NCI-H82 (cell line): ENCODE measurements around the gene RFC5.
"Not testable (repeated sequence)": the region's sequence is repeated elsewhere in the genome, so short reads cannot be mapped to it uniquely, and the experiment has no call there.

Experiments
- DNase-seq: peaks from one replicate; lab custom pipeline; 2025; lab: John Stamatoyannopoulos, UW

RFC5 gene

DNA sequence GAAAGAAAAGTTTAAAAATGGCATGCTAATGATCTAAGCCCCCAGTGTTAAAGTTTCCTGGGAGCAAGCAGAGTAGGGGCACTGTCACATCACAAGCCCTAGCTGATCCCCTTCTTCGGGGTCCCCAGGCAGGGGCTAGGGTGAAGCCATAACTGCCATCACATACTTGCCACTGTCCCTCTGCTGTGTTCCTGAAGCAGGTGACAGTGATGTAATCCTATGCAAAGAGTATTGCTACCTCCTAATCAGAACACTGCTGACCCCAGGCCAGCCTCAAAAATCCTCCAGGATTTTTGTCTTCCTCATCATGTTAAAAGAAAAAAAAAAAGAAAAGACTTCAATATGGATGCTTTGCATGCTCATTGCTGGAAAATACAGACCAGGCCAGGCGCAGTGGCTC, 1.2 kb upstream of the RFC5 start:
- no peak for DNase-seq

GRCh38 chr12:118015944-118016343, 559 bp upstream of the RFC5 start:
- DNase-seq: no peak

- DNase-seq: no peak
Measured at GRCh38 chr12:118017926-118018325, 1.4 kb downstream of the RFC5 start.

GRCh38 chr12:118020036-118020435, 3.5 kb downstream of the RFC5 start:
- DNase-seq: no peak

DNA sequence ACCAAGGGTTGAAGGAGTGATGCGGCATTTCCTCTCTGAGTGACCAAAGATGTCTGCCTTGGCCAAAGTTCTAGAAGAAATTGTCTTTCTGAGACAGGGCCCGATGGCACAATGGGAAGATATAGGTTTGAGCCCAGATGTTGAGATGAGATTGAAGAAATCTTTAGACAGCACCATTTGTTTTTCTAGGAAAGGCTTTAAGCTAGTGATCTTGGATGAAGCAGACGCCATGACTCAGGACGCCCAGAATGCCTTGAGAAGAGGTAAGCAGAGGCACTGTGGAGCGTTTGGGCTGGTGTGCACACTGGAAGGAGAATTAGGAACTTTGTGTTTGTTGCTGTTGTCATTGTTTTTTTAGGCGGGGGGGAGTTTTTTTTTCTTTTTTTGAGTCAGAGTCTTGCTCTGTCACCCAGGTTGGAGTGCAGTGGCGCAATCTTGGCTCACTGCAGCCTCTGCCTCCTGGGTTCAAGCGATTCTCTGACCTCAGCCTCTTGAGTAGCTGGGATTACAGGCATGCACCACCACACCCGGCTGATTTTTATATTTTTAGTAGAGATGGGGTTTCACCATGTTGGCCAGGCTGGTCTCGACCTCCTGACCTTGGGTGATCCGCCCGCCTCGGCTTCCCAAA, 5.7 kb downstream of the RFC5 start:
- DNase-seq: not testable (repeated sequence)

GRCh38 chr12:118022728-118023109, 6.2 kb downstream of the RFC5 start:
- DNase-seq: peak; percentile 15

- DNase-seq: no peak
Measured at GRCh38 chr12:118023301-118023860, 6.9 kb downstream of the RFC5 start.

DNA sequence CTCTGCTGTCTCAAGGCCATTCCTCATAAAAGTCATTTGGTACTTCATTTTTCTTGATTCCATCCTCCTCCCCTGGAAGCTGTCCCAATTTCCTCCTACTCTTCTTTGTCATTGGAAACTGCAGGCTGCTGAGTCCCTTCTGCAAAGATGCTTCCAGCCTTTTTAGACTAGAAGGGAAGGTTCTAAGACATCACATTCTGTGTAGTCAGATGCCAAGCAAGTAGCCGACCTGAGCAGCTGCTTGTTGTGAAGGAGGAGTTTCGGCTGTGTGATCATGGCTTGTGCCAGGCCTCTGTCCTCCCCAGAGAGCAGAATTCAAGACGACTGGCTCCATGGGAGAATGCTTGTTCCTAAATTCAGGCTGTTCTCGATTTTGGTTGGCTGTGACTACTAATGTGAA, 8.7 kb downstream of the RFC5 start:
- DNase-seq: no peak

DNA sequence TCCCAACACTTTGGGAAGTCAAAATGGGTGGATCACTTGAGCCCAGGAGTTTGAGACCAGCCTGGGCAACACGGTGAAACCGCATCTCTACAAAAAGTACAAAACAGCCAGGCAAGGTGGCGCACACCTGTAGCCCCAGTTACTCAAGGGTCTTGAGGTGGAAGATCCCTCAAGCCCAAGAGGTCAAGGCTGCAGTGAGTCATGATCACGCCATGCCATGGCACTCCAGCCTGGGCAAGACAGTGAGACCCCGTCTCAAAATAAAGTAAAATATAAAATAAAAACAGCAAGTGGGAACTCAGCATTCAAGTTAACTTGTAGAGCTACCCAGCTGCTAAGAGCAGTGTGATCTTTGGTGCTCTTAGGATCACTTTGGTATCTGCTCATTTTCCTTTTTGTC, 12.7 kb downstream of the RFC5 start:
- DNase-seq: no peak

DNA sequence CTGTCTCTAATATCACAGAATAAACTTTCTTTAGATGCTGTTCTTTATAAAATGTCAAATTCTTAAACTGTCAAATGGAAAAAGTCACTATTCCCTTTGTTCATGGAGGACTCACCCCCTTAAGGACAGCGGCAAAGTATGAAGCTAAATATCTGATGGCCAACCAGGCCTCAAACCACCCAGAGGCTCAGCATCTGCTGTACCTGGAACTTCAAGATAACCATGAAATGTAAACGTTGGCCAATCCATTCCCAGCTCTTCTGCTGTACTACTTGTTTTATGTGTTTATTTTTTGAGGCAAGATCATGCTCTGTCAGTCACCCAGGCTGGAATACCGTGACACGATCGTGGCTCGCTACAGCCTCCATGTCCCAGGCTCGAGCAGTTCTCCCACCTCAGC, 15.7 kb downstream of the RFC5 start:
- DNase-seq: no peak

GRCh38 chr12:118033323-118033722, 16.8 kb downstream of the RFC5 start:
- DNase-seq: no peak

- no peak for DNase-seq
Measured at GRCh38 chr12:118033902-118034301, 17.4 kb downstream of the RFC5 start.

- peak; percentile 53 for DNase-seq
Measured at GRCh38 chr12:118034429-118035189, 18.1 kb downstream of the RFC5 start.

DNA sequence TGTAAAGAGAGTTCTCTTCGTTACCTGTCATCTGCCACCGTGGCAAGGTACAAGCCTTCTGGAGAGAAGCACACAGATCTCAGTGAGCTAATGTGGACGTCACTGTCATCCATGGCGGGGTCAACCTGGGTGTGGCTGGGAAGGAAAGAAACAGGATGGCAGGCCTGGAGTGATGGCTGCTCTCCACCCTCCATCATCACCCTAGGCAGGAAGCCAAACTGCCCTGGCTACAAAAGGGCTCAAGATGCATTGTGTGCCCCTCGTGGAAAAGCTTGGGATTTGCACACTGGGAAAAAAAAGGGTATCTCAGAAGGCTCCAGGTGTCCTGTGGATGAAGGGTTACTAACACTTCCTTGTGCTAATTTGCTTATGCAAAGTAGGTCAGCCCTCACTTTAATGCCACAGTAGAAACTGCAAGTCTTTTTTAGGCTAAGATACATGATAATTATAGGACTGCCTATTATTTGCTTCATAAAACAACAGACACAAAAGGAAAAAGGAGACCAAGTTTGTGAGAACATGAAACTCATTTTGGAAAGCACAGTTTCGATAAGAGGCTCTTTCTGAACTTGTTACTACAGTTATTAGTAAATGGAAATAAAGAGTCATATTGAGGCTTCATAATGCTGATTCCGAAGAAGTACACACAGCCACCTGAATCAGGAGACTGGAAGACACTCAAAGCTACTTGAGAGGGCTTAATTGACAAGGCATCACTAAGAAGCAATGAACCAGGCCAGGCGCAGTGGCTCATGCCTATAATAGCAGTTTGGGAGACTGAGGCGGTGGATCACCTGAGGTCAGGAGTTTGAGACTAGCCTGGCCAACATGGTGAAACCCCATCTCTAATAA, 18.9 kb downstream of the RFC5 start:
- peak; percentile 32 for DNase-seq

DNA sequence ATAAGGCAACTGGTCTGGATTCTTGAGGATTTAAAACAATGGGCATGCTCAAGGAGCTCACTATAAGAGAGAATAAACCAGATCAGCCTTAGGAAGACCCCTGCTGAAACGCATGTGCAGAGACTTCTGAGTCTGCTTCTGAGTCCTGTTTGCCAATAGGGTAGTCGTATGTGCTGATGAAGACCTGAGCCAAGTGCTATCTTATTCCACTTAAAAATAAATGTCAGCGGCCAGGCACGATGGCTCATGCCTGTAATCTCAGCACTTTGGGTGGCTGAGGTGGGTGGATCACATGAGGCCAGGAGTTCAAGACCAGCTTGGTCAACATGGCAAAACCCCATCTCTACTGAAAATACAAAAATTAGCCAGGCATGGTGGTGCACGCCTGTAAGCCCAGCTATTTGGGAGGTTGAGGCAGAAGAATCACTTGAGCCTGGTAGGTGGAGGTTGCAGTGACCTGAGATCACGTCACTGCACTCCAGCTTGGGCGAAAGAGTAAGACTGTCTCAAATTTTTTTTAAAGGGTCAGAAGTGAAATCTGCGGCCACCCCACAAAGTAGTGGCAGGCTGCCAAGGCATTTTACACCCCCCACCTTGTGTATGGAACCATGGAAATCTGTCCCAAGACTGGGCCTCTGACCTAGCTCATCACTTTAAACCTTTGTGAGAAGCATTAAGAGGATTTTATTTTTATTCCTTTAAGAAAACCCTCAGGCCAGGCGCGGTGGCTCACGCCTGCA, 20.3 kb downstream of the RFC5 start:
- DNase-seq: no peak

GRCh38 chr12:118038137-118038536, 21.6 kb downstream of the RFC5 start:
- DNase-seq: no peak

GRCh38 chr12:118042091-118042490, 25.6 kb downstream of the RFC5 start:
- no peak for DNase-seq

DNA sequence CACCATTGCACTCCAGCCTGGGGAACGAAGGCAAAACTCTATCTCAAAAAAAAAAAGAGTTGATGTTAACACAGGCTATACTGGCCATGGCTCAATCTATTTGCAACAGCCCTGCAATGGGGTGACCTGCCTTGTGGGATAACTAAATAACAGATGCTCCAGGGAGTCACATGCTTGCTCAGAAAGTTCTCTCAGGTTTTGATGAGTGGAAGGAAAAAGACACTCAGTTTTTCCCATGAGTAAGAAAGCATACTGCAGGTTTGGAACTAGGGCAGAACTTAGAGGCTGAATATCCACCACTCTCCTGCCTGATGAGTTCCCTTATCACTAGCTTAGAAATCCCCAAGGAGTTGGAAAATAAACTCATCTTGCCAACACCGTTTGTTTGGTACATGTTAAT, 27.6 kb downstream of the RFC5 start:
- no peak for DNase-seq

GRCh38 chr12:118044577-118044976, 28.1 kb downstream of the RFC5 start:
- no peak for DNase-seq

GRCh38 chr12:118046430-118046829, 29.9 kb downstream of the RFC5 start:
- DNase-seq: no peak

- no peak for DNase-seq
Measured at GRCh38 chr12:118050972-118051910, 34.7 kb downstream of the RFC5 start.
